ENCODE results near the gene IMMP2L. TPM values are rescaled to one million over a fixed set of nuclear protein-coding genes. Genes with fewer than 3 reads are reported as not detected.

Gene IMMP2L
- total RNA-seq, 1 donor from 2014 or later: 21.5 TPM

GRCh38 chr7:111405621-111406020 lies 156.7 kb downstream of the IMMP2L start:
- no peaks in the 10 kb centered on the region for H3F3A ChIP-seq (ENCODE audit: low read depth)
- TF ChIP-seq EZH2 (IDR thresholded peaks at IDR 0.05) (no peak), CTCF (IDR thresholded peaks at IDR 0.05) (no peak), EZH2phosphoT487 (IDR thresholded peaks at IDR 0.05) (no peak)
- no peak overlapping the region for H2AFZ ChIP-seq (replicated peaks)
- H3K4me3 ChIP-seq: no peak overlapping the region
- H3K9me3 Mint-ChIP-seq: no peaks in the 10 kb centered on the region
- DNase-seq (ENCODE audit: low spot score): no peak
- H3K36me3 ChIP-seq: no peaks in the 10 kb centered on the region
- H3K27ac ChIP-seq: no peak overlapping the region
- H3K4me3 Mint-ChIP-seq: no peak overlapping the region
- H3K27me3 Mint-ChIP-seq (ENCODE audit: insufficient read depth, low read depth): no peaks in the 10 kb centered on the region
- H3K4me1 ChIP-seq: peaks cover 7% of the 10 kb centered on the region
- H3K79me2 ChIP-seq (ENCODE audit: low read depth): no peaks in the 10 kb centered on the region
- H3K9me3 ChIP-seq (ENCODE audit: low read depth): no peaks in the 10 kb centered on the region
- H3K4me2 ChIP-seq: no peak overlapping the region
- H3K27ac Mint-ChIP-seq: no peak overlapping the region
- no peaks in the 10 kb centered on the region for H3K36me3 Mint-ChIP-seq
- no peak overlapping the region for H3K9ac ChIP-seq
- H3K27me3 ChIP-seq: no peaks in the 10 kb centered on the region
- H3K4me1 Mint-ChIP-seq: peaks cover 2% of the 10 kb centered on the region
- no peaks in the 10 kb centered on the region for H4K20me1 ChIP-seq (ENCODE audit: low read depth)

- Histone ChIP-seq H3K9me3 (ENCODE audit: low read depth) (no peaks in the 10 kb centered on the region), H3F3A (ENCODE audit: low read depth) (no peaks in the 10 kb centered on the region), H3K36me3 (no peaks in the 10 kb centered on the region), H3K4me3 (no peak overlapping the region), H3K27ac (no peak overlapping the region), H2AFZ (replicated peaks) (no peak overlapping the region), H3K79me2 (ENCODE audit: low read depth) (no peaks in the 10 kb centered on the region), H3K9ac (no peak overlapping the region), H3K27me3 (no peaks in the 10 kb centered on the region), H4K20me1 (ENCODE audit: low read depth) (no peaks in the 10 kb centered on the region), H3K4me2 (no peak overlapping the region), H3K4me1 (no peaks in the 10 kb centered on the region)
- Mint-ChIP-seq H3K9me3 (peaks cover 5% of the 10 kb centered on the region), H3K36me3 (peaks cover 2% of the 10 kb centered on the region), H3K4me3 (no peak overlapping the region), H3K4me1 (no peaks in the 10 kb centered on the region), H3K27me3 (ENCODE audit: insufficient read depth, low read depth) (no peaks in the 10 kb centered on the region), H3K27ac (no peak overlapping the region)
- DNase-seq (ENCODE audit: low spot score): no peak
- TF ChIP-seq EZH2phosphoT487 (IDR thresholded peaks at IDR 0.05) (no peak), CTCF (IDR thresholded peaks at IDR 0.05) (no peak), EZH2 (IDR thresholded peaks at IDR 0.05) (no peak)
Observed at GRCh38 chr7:111401516-111401915, 160.8 kb downstream of the IMMP2L start.

GRCh38 chr7:111400088-111400487 lies 162.2 kb downstream of the IMMP2L start:
- H3K27ac Mint-ChIP-seq: no peak overlapping the region
- peaks cover 5% of the 10 kb centered on the region for H3K9me3 Mint-ChIP-seq
- H4K20me1 ChIP-seq (ENCODE audit: low read depth): no peaks in the 10 kb centered on the region
- H3K4me3 ChIP-seq: no peak overlapping the region
- H3K27me3 ChIP-seq: no peaks in the 10 kb centered on the region
- H3K4me1 Mint-ChIP-seq: no peaks in the 10 kb centered on the region
- H3K9me3 ChIP-seq (ENCODE audit: low read depth): no peaks in the 10 kb centered on the region
- H3K9ac ChIP-seq: no peak overlapping the region
- H3K4me3 Mint-ChIP-seq: no peak overlapping the region
- peaks cover 2% of the 10 kb centered on the region for H3K36me3 Mint-ChIP-seq
- no peak overlapping the region for H2AFZ ChIP-seq (replicated peaks)
- no peaks in the 10 kb centered on the region for H3F3A ChIP-seq (ENCODE audit: low read depth)
- no peak overlapping the region for H3K27ac ChIP-seq
- no peaks in the 10 kb centered on the region for H3K4me1 ChIP-seq
- H3K79me2 ChIP-seq (ENCODE audit: low read depth): no peaks in the 10 kb centered on the region
- no peak overlapping the region for H3K4me2 ChIP-seq
- TF ChIP-seq EZH2 (IDR thresholded peaks at IDR 0.05) (no peak), CTCF (IDR thresholded peaks at IDR 0.05) (no peak), EZH2phosphoT487 (IDR thresholded peaks at IDR 0.05) (no peak)
- H3K36me3 ChIP-seq: no peaks in the 10 kb centered on the region
- H3K27me3 Mint-ChIP-seq (ENCODE audit: insufficient read depth, low read depth): no peaks in the 10 kb centered on the region
- no peak for DNase-seq (ENCODE audit: low spot score)
